Measurements from ENCODE around the gene GAGE1.

GAGE1 gene

GRCh38 chrX:49627086-49627777 lies 28.4 kb downstream of the GAGE1 start:
- H3K4me3 ChIP-seq (ENCODE audit: low read depth, low read length), result no peak overlapping the region
- TF ChIP-seq CTCF (IDR thresholded peaks at IDR 0.05; ENCODE audit: low read depth, low read length), result 0 out of 2 replicates have a peak, but pooled peaks have one; percentile 6

GRCh38 chrX:49644991-49645637 lies 46.3 kb downstream of the GAGE1 start:
- no peak overlapping the region for H3K4me3 ChIP-seq (ENCODE audit: low read depth, low read length)
- TF ChIP-seq CTCF (IDR thresholded peaks at IDR 0.05; ENCODE audit: low read depth, low read length), result no peak

GRCh38 chrX:49656533-49656932 lies 57.7 kb downstream of the GAGE1 start:
- TF ChIP-seq CTCF (IDR thresholded peaks at IDR 0.05; ENCODE audit: low read depth, low read length), result no peak

More at GRCh38 chrX:49656533-49656932, 57.7 kb downstream of the GAGE1 start:
- H3K4me3 ChIP-seq (ENCODE audit: low read depth, low read length), result no peak overlapping the region
